Sigmoid colon (tissue), 4 donors: ENCODE results near the gene DNHD1.

Source experiments
- EP300 ChIP-seq, 4 donors: sonication (generic); formaldehyde crosslinking; IDR thresholded peaks; one replicate each; pipeline ENCODE4 v1.6.1; 2017; ENCODE audit warnings: antibody characterized with exemption in 4 of 4
- POLR2A ChIP-seq, 2 donors: fragments of 450-650 bp; IDR thresholded peaks; one replicate each; pipeline ENCODE4 v1.6.1; 2016; ENCODE audit warnings: antibody characterized with exemption in 2 of 2, mild to moderate bottlenecking in 2 of 2, moderate library complexity in 2 of 2
- POLR2AphosphoS5 ChIP-seq, 4 donors: sonication (generic); formaldehyde crosslinking; IDR thresholded peaks; one replicate each; pipeline ENCODE4 v1.6.1; 2017; ENCODE audit warnings: antibody characterized with exemption in 4 of 4
- TF ChIP-seq, protein P1 (sequence below), 4 experiments: fragments of 450-650 bp in 3 of 4; fragments of 200-600 bp in 1 of 4; IDR thresholded peaks; one replicate each; pipeline ENCODE4 v1.5.1; 2016 to 2019; ENCODE audit warnings: antibody characterized with exemption in 4 of 4, mild to moderate bottlenecking in 3 of 4, moderate library complexity in 2 of 4

DNA sequence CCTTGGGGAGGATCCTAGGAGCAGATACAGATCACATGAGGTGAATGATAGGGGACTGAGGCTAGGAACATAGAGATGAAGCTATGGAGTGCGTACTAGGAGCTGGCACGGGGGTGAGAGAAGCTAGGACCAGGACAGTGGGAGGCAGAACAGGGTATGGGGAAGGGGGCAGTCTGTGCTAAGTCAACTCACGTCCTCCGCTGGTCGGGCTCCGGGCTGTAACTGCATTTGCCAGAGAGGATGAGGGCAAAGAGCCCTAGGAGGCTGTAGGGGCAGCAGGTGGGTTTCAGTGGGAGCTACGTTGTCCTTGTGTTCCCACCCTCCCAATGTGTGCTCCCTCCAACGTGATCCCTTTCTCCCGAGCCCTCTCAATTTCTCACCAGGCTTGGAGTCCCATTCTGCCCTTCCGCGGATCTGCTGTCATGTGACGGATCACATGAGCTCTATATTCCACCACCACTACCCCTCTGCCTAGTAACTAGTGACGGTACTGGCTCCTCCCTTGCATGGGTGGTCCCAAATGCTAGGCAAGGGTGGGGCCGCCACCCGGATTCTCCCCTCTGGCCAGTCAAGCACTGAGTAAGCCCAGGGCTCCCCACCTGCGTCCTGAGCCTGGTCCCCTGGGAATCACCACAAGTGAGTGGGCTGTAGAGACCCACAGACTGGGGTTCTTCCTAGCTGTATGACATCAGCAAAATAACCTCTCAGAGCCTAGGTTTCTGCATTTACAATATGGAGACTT lies 122.1 kb downstream of the DNHD1 start, which contains the start of gene TPP1:
- TF ChIP-seq POLR2AphosphoS5 (IDR thresholded peaks at IDR 0.05) (peak; percentile 96 to 99 (median 98)), POLR2A (IDR thresholded peaks at IDR 0.05) (peak; percentile 84 to 86), EP300 (IDR thresholded peaks at IDR 0.05) (peak in 1 of 4 donors; percentile 51)
- TF ChIP-seq, protein P1, sequence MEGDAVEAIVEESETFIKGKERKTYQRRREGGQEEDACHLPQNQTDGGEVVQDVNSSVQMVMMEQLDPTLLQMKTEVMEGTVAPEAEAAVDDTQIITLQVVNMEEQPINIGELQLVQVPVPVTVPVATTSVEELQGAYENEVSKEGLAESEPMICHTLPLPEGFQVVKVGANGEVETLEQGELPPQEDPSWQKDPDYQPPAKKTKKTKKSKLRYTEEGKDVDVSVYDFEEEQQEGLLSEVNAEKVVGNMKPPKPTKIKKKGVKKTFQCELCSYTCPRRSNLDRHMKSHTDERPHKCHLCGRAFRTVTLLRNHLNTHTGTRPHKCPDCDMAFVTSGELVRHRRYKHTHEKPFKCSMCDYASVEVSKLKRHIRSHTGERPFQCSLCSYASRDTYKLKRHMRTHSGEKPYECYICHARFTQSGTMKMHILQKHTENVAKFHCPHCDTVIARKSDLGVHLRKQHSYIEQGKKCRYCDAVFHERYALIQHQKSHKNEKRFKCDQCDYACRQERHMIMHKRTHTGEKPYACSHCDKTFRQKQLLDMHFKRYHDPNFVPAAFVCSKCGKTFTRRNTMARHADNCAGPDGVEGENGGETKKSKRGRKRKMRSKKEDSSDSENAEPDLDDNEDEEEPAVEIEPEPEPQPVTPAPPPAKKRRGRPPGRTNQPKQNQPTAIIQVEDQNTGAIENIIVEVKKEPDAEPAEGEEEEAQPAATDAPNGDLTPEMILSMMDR (IDR thresholded peaks at IDR 0.05), result no peak
